ACHN (cell line): ENCODE results near the gene EEF1G.

Experiments used
- DNase-seq: peaks from one replicate; pipeline ENCODE4 v3.0.0-alpha.2; 2015
- in situ Hi-C: cut with HindIII; loops from 2 replicates; pipeline ENCODE4 v1.10.0; 2017; ENCODE audit warnings: low sequenced_read_pairs, low pct_ligation_motif_present, low pct_unique_long_range_greater_than_20kb

EEF1G gene

GRCh38 chr11:62605467-62605866, 31.8 kb upstream of the EEF1G start:
- in situ Hi-C loops: no loop called here
- DNase-seq: no peak

DNA sequence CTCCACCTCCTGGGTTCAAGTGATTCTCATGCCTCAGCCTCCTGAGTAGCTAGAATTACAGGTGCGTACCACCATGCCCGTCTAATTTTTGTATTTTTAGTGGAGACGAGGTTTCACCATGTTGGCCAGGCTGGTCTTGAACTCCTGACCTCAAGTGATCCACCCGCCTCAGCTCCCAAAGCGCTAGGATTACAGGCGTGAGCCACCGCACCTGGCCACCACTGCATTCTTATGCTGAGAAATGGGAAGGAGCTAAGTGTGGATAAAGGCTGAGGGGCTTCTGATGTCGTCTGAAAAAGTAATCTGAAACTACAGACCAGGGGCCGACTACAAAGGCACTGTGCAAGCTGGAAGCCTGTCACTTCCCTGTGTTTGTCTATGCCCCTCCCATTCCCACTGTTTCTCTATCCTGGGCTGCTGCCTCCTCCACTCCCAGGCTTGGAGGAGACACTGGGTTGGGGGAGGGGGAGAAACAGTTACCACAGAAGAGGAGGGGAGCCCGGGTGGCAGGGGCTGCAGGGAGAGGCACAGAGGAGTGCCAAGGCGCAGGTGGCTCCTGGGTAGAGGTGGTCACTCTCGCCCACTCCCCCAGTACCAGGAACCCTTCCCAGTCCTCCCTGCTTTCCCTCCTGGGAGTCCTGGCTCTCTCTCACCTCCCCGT, 30.9 kb upstream of the EEF1G start:
- DNase-seq: no peak
- in situ Hi-C loops: no loop called here

GRCh38 chr11:62603776-62604299, 30.1 kb upstream of the EEF1G start:
- no peak for DNase-seq
- in situ Hi-C loops: no loop called here

DNA sequence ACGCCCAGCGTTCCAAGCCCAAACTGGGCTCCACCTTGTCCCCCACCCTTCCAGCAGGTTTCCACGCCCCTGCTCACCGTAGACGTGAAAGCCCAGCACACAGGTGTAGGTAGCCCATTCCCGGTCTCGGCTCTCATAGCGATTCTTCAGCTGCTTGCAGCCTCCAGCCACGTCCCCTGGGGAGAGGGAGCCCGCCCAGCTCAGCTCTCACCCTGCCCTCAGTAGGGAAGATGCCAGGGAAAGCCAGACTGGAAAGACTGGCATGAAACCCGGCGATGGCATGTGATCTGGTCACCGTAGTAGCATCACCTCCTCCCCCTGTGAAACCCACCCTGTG, 29.3 kb upstream of the EEF1G start:
- DNase-seq: no peak
- in situ Hi-C loops: no loop called here

- peak; percentile 38 for DNase-seq
- in situ Hi-C loops: no loop called here
These were observed 28.7 kb upstream of the EEF1G start for GRCh38 chr11:62602141-62603071.

DNA sequence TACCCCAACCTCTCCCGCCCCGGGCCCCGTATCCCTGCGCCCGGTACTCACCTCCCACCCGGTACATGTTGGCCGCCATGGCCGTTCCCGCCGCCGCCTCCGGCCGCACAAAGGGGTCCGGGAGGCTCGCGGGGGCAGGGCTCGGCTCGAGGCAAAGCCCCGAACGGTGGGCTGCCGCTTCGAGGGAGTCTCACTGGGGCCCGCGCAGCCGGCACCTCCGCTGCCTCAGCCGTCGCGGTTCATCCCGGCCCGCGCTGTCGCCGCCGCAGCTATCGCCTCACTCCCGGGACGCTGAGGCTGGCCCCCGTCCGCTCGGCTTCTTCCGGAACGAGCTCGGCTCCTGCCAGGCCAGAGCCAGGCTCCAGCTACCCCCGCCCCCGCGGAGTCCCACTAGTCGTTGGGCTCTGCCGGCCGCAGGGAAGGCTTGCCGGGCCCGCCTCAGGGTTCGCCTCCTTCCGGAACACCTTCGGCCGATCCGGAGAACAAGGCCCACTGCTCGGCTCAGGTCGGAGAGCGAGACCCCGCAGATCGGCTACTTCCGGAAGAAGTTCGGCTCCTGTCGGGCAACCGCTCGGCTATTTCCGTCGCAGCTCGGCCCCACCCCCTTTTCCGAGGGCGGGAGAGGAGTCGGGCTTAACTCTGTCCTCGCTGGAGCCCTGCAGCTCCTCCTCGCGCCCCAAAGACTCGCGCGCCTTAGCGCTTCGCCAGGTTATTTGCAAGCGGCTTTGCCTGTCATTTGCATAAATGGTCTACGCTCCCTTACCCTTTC, 27.9 kb upstream of the EEF1G start, which contains the start of gene MTA2:
MTA2 (minus strand) TSS at position 494 of the 769 bp plus-strand sequence; CDS start at position 79, 415 bp downstream.
- in situ Hi-C loops: no loop called here
- DNase-seq: peak; percentile 94

DNA sequence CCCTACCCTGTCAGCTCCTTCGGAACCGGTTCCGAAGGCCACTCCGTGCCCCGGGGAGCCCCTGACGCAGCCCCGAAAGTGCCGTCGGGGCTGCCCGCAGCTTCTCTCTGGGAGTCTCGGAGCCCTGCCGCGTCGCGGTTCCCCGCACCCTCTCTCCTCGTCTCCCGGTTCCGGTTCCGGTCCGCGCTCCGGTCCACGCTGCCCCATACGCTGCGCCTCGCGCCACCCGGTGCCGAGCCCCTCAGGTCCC, 27.4 kb upstream of the EEF1G start:
- peak; percentile 6 for DNase-seq
- in situ Hi-C loops: no loop called here

GRCh38 chr11:62600367-62601121, 26.9 kb upstream of the EEF1G start:
- no peak for DNase-seq
- in situ Hi-C loops: no loop called here

DNA sequence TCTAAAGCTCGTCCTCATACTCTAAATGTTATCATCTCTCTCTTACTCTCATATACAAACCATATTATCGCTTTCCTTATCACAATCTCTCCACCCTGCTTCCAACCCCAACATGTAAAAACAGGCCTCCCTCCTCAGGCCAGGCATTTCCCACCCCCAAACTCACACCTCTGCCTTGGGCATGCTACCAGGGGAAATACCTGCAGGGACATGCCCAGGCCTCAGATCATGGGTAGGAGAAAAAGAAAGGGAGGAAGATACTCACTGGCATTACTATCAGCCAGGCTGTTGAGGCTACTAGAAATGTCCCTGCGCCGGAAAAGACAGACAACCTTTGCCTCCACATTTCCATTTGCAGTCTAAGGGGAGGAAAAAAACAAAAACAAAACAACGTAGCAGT, 26.2 kb upstream of the EEF1G start:
- in situ Hi-C loops: no loop called here
- DNase-seq: no peak

GRCh38 chr11:62599069-62599696, 25.5 kb upstream of the EEF1G start:
- DNase-seq: peak; percentile 91
- in situ Hi-C loops: no loop called here

DNA sequence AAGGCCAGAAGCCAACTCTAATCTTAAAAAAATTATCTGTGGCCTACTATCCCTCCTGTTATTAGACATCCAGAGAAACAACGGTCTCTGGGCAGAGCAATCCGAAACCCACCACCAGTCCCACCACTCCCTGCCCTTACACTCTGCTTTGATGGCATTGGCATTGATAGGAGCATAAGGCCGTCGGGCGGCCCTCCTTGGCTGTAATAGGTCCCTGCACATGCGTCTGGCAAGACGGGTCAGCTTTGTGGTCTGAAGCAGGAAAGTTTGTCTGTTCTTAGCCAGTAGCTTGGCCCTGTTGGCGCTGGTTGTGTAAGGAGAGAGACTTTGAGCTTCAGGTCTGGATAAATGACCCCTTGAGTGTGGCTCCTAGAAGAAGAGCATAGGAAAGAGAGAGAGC, 21.4 kb upstream of the EEF1G start:
- in situ Hi-C loops: no loop called here
- DNase-seq: no peak

GRCh38 chr11:62593434-62594044, 19.8 kb upstream of the EEF1G start:
- in situ Hi-C loops: no loop called here
- peak; percentile 77 for DNase-seq

DNA sequence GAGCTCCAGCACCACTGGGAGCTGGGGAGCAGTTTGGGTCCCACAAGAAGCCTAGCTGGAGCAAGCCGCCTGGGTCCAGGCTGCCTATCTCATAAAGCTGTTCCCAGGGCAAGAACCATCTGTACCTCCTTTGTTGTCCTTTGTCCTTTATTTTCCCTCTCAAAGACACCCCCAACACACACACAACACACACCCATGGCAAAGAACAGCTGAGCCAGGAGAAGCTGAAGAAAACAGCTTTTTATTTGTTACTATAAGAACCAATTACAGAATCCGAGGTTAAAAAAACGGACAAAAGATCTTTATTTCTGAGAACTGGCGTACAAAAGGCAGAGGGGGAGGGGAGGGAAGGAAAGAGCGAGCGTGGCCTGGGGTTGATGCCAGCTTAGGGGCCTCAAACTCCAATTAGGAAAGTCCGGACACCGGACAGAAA, 19.3 kb upstream of the EEF1G start:
- no peak for DNase-seq
- in situ Hi-C loops: no loop called here

DNA sequence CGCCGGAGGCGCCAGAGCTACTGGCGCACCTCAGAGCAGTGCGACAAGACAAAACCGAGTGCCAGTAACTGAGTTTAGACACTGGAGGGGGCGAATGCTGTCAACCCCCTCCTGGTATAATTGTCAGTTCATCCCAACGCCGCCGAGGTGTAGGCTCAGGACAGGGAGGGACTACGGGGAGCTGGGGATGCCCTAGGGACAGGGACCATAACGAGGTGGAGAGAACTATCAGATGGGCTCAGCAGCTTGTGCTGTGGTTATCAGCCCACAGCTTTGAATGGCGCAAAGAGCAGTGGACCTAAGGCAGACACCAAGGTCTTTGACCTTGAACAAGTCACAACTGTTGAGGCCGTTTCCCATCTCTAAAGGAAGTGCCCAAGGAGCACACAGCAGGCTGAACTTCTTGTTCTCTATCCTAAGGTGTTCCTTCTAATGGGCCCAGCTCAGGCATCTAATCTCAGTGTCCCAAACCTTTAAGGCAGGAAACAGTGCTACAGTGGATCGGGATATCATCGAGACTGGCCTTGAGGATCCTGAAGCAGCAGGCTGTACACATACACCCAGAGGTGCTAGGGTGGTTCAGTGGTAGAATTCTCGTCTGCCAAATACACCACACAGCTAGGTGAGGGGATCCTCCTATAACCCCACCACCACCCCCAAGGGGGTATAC, 18.6 kb upstream of the EEF1G start:
- in situ Hi-C loops: no loop called here
- DNase-seq: no peak

- DNase-seq: peak; percentile 98
- in situ Hi-C loops: no loop called here
These were observed 17.9 kb upstream of the EEF1G start, which contains the start of gene TUT1 for GRCh38 chr11:62591448-62592145. TUT1 (minus strand) TSS chr11:62591523; CDS start chr11:62591485, 38 bp downstream.

GRCh38 chr11:62588966-62589637, 15.4 kb upstream of the EEF1G start:
- in situ Hi-C loops: no loop called here

More at GRCh38 chr11:62588966-62589637, 15.4 kb upstream of the EEF1G start:
- peak; percentile 29 for DNase-seq
